NCI-H128 (cell line): ENCODE data around the gene COTL1.
A peak's percentile ranks its signal among the peaks of the same experiment; 100 is the strongest.
"Not testable (repeated sequence)": the region's sequence is repeated elsewhere in the genome, so short reads cannot be mapped to it uniquely, and the experiment has no call there.

Source experiments
- DNase-seq: peaks from one replicate; lab custom pipeline; 2025; ENCODE audit not compliant: unreplicated experiment; lab: John Stamatoyannopoulos, UW

Gene COTL1

DNA sequence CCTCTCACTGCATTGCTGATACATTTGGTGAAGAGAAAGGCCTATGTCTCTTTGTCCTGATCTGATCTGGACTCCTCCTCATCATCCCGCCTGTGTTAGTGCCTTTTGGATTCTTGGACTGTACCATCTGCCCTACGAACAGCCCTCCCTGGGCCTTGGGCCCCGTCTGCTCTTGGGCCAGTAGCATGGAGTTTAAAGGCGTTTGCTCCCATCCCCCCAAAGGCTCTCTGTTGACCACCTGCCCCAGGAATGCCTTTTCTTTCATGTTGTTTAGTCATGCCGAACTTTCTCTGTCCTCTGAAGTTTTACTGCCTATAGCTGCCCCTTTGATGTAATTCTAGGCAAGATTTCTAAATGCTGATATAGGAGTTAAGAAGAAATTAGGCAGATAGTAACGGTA, 82.5 kb downstream of the COTL1 start:
- no peak for DNase-seq

DNA sequence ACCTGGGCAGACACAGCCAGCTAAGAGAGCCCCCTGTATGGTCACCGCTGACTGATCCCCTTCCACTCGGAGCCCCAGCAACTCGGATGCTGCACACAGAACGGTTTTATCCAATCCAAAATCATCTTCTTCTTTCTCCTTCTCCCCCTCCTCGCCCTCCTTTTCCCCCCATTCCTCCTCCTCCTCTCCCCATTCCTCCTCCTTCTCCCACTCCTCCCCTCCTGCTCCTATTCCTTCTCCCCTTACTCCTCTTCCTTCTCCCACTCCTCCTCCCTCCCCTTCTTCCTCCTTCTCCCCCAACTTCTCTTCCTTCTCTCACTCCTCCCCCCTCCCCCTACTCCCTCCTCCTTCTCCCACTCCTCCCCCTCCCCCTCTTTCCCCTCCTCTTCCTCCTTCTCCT, 83.1 kb downstream of the COTL1 start:
- DNase-seq = no peak

DNA sequence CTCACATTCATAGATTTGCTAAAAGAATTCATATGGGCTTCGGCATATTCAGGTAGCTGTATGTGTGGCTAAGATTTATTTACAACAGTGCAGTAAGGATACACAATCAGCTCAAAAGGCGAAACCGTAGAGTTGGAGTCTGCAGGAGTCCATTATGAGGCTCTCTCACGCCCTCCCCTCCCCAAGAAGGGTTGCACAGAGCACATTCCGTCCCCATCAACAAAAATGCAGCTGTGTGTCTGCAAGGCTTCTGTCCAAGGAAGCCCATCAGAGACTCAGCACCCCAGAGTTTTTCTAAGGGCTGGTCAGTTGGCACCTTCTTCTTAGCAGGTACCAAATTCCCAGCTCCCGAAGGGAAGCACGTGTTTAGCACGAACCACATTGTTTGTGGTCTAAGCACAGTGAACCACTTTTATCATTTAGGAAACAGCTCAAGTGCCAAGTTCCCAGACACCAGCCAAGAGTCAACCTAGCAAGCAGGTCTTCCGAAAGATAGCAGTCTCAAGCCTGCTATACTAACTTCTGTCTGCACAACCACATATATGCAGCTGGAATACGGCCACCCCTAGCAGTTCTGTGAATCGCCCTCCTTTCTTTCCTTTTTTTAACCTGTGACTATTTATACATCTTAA, 84.9 kb downstream of the COTL1 start:
- no peak for DNase-seq

DNA sequence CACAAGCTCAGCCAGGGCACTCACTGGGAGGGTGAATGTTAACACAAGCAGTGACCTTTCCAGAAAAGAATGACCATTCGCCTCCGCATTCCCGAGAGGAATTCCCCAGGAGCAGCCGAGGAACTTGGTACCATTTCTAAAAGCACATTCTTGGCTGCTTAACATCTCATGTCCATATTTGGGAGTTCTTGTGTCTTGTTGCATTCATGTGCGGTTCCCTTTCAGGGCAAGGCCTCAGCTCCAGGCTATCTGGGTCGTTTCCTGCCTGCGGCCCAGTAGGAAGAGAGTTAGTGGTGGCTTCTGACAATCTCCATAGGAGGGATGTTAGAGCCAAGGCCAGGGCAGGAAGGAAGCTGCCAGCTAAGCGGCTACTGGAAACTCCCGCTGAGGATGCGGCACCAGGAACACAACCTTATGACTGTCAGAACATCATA, 85.6 kb downstream of the COTL1 start:
- DNase-seq = no peak

DNA sequence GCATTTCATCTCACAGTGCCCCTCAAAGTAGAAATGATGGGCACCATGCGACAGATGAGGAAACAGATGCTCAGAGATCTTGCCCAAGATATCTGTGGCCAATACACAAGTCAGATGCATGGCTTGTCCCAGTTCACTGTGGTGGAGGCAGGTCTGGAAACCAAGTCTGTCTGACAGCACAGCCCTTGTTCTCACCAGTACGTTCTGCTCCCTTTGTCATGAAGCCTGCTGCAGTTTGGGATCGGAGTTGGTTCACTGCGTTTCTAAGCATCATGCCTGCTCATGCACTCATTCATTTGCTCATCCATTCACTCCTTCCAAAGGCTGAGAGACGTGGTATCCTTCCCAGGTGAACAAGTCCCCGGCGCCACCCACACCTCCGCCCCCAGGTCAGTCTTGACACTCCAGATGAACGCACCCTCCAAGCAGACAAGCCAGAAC, 86.2 kb downstream of the COTL1 start:
- no peak for DNase-seq

DNA sequence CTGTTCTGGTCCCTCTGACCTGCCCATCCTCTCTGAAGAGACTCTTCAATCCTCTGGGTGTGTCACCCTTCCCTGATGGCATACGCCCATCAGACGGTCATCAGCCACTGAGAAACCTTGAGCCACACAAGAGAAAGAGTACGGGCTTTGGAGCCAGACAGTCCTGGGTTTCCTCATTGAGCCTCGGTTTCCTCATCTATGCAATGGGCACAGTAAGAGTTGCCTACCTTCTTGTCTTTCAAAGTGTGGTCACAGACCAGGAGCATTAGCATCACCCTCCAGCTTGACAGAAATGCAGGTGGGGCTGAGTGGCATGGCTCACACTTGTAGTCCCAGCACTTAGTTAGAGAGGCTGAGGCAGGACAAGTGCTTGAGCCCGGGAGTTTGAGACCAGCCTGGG, 87.3 kb downstream of the COTL1 start:
- DNase-seq = no peak

DNA sequence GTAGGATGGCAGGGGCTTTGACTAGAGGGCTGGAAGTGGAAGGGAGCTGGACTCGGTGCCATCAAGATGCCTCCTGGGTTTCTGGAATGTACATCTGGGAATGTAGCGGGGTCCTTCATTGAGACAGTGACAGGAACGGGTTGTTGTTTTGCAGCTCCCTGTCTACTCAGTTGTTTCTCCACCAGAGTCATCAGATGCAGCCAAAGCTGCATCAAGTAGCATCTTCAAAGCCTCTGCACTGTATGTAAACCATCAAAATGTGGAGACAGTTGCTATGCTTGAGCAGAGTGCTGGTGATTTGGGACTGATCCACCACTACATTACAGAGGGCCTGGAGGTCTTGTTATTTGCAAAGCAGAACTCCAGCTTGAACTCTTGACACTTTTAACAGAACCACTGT, 88.3 kb downstream of the COTL1 start:
- no peak for DNase-seq

DNA sequence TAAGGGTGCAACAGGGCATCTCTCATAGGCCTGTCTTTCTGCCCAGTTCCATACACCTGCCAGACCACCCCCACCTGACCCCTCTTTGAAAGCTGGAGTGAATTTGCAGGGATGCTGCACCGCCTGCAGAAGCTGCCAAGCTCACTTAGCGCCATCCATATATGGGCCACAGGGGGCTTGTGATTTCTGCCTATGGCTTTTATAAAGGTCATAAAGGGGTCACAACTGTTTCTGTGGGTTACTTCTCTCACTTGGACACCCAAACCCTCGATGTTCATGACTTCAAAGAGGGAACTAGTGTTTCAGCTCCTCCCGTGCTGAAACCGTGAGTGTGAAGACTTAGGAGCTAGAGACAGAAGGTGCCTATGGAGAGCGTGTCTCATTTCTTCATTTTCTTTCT, 89.6 kb downstream of the COTL1 start:
- no peak for DNase-seq

DNA sequence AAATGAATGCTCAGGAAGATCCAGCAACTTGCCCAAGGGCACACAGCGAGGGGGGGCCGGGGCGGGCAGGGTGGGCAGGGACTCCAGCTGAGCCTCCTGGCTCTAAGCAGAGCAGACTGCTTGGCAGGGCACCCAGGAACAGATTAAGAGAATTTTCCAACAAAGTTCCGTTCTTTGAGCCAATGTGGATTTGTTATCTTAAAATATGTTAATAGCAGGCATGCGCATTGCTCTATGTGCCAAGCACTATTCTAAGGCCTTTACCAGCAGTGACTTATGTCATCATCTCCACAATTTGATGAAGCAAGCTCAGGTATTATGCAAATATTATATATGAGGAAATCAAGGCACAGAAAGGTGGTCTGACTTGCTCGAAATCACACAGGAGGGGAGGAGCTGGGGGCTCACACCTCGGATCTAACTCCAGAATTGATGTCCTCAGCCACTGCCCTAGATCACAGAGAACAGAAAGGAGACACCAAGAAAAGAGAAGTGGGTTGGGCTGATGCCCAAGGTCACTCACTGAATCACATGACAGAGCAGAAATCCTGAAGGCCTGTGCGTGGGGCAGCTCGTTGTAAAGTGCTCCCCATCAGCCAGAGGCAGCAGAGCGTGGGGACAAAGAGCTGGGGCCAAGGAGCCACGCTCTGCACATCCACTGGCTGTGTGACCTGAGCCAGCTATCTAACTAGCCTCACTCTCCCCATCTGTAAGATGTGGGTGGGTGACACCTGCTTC, 90.2 kb downstream of the COTL1 start:
- no peak for DNase-seq

DNA sequence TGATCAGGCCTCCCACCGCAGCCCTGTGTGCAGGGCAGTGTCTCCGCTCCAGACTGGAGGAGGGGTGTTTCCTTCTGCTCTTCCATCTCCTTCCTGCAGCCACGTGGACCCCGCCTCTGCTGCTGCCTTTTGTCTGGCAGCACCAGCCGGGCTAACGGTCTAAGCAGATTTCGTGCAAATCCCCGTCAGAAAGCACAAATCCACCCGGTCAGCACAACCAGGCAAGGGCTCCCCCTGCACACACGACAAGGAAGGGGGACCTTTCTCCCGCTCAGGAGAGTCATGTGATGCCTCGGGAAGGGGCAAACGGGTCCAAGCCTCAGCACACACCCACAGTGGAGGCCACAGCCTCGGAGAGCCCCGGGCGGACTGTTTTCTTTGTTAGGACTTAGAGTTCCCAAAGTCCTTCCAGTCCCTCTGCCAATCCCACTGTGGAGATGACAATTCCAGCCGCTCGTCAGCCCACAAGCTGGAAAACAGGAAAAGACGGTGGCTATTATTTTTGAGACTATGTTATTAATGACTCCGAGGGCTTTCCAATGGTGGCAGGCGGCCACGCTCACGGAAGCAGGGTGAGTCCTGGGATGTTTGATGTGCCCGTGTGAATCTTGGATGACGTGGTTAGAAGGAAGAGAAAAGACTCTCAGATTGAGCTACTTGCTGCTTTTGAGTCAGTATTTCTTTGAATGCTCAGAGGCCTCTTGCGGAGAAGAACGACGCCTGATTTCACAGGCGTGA, 90.9 kb downstream of the COTL1 start:
- DNase-seq = no peak

DNA sequence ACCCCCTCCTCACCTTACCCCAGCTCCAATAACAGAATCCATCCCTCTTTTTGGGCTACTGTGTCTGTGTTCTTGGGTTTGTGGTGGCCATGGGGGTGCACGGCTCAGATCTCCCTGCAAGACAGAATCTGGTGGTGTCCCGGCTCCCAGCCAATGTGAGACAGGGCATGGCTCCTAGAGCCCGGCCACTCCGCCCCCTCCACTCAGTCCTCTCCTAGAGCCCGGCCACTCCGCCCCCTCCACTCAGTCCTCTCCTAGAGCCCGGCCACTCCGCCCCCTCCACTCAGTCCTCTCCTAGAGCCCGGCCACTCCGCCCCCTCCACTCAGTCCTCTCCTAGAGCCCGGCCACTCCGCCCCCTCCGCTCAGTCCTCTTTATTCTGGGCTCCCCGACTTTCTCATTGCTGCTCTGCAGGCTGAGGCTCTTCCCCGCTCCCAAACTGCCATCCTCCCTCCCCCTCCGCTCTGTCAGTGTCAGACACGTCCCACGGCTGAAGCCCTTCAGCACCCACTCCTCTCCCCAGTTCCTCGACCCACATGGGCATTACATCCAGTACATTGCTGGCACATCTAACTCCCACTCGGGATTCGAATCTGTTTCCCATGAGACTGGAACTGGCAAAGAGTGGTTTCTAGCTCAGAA, 92.8 kb downstream of the COTL1 start:
- not testable (repeated sequence) for DNase-seq

DNA sequence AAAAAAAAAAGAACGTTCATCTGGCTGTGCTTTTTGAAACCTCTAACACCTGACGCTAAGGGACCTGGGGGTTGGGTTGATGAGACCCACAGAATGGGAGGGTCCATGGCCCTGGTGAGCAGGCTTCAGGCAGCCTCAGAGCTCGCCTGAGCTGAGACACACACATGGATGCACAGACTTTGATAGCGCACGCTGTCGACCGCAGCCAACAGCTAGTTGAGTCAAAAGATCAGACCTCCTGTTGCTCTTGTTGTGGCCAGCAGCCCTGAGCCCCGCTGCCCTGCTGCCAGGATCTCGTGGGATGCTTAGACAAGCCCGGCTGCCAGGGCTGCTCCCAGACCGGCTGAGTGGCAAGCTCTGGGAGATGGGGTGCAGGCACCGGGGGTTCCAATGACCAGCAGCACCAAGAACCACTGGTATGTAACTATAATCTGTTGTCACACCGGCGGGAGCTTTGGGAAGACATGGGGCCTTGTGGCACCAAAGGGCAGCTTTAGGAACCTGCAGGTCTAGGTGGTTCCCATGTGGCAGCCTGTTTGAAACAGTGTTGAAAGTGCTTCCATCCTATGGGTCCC, 93.4 kb downstream of the COTL1 start:
- DNase-seq = no peak

DNA sequence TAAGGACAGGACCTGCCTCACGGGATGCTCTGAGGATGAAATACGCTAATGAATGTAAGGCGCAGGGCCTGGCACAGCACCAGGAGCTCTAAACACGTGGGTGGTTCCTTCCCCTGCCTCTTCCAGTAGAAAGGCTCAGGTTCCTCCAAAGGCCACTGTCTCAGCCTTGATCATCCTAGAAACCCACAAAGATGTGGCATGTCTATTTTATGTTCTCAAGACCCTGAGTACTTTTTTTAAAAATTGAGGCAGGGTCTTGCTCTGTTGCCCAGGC, 96.4 kb downstream of the COTL1 start:
- DNase-seq = no peak

DNA sequence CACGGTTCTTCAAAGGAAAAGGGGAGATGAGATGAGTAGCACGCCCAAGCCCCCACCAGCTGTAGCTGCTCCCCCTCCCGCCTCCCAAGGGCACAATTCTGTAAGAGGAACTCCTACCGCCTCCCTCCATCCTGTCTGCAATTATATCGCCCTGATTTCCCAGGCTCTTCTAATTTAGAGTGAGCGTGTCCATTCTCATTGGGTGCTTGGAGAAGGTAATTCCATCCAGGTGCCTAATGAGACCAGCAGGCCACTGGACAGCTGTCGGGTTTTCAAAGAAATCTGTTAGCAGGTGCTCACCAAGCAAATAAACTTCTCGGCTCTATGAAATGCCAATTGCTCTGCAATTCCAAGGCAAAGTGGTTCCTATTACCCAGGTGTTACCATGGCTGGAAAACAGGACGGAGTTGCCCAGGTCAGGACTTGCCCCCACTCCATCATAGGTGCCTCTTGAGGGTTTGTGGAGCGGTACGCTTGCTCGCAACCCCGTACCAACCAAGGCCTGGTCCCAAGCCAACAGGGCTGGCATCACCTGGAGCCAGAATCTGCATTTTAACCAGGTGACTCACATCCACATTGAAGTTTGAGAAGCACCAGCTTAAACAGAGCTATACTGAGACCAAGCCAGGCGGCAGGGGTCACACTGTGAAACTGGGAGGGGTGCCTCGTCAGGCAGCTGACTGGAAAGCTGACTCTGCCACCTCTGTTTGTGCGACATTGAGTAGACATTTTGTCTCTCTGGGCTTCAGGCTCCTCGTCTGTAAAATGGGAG, 97.0 kb downstream of the COTL1 start:
- DNase-seq = peak; percentile 90

DNA sequence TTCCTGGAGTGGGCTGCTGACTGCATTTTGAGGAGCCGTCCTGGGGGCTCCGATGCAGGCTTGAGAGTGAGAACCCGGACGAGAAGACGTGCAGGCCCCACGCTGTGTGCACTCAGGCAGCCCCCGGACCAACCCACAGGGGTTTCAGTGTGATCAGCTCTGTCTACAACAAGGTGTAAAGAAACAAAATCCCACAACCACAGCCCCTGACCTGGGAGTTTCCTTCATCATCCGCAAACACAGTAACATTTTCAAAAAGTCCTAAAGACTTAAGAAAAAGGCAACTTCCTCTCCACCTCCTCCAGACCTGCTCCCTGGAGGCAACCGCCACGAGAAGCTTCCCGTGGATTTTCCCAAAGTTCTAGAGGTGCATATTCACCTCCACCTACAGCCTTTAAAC, 98.0 kb downstream of the COTL1 start:
- no peak for DNase-seq

DNA sequence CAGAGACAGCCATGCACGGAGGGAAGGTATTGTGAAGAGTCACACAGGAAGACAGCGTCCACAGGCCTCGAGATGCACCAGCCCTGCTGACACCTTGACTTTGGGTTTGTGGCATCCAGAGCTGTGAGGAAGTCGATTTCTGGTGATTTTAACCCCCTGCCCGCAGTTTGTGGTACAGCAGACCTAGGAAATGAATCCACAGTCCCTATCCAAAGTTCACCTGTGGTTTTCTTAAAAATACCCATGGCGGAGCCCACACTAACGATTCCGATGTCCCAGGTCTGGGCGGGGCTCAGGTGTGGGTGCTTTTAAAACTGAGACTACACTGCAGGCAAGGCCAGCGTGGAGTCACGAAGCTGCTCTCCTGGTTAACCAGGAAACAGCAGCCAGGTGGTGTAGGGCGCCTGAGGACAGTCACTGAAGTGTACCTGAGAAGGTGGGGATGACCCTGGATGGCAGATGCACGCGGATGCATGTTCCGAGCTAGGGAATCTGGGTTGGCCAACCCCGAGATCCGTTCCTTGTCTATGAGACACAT, 99.0 kb downstream of the COTL1 start:
- DNase-seq = no peak

DNA sequence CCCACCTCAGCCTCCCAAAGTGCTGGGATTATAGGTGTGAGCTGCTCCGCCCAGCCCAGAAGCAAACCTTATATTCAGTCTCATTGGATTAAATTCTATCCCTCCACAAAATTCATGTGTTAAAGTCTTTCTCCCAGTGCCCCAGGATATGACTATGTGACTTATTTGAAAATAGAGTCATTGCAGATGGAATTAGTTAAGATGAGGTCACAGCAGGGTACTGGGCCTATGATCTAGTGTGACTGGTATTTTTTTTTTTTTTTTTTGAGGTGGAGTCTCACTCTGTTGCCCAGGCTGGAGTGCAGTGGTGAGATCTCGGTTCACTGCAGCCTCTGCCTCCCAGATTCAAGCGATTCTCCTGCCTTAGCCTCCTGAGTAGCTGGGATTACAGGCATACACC, 99.7 kb downstream of the COTL1 start:
- not testable (repeated sequence) for DNase-seq

DNA sequence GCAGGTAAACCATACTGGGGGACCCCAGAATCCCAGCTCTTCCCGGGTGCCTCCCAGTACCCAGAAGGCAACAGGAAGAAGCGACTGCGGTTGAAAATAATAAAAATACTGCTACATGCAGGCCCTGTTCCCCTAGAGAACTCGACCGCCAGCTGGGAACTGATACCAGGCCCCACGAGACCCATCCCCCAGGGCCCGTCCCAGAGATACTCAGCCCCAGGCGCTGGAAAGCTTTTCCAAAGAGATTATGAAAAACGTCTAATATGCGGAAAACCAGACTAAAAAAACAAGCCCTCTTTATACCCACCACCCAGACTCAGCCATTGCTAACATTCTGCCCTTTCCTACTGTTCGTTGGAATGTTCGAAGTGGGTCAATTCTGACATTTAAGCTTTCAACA, 100.5 kb downstream of the COTL1 start:
- no peak for DNase-seq
